Panc1 (cell line): Measurements from ENCODE around the gene ATM. TPM values are rescaled to one million over a fixed set of nuclear protein-coding genes. Genes with fewer than 3 reads are reported as not detected.

ENCODE experiments used
- ATAC-seq: fragments of 200-7000 bp; cut with Tn5 transposase; 2 replicates; pipeline ENCODE4 v1.9.1; 2020; ENCODE audit warnings: mild to moderate bottlenecking, moderate library complexity
- BruUV-seq: library from RNA; stranded (reverse); fragments of 400-500 nt; replicated peaks from 2 replicates; lab custom pipeline; 2021; lab: Mats Ljungman, UMichigan
- CTCF ChIA-PET: fragments of 300-600 bp; sonication (Branson Sonifier 250); formaldehyde crosslinking; loops from one replicate; lab custom pipeline; 2022; ENCODE audit warnings: antibody characterized with exemption; lab: Charles Lee
- POLR2A ChIA-PET: fragments of 300-600 bp; sonication (Branson Sonifier 250); formaldehyde crosslinking; loops from one replicate; lab custom pipeline; 2022; ENCODE audit warnings: antibody characterized with exemption; lab: Charles Lee
- DNase-seq: peaks from one replicate; pipeline ENCODE4 v3.0.0-alpha.2; 2010; ENCODE audit warnings: low read depth, low spot score
- H3K27ac ChIP-seq: 2 replicates; pipeline ENCODE4 v1.5.1; 2011; ENCODE audit warnings: mild to moderate bottlenecking, low read length, inconsistent platforms
- H3K27me3 ChIP-seq: fragments of 200-500 bp; sonication (Bioruptor generic); 2 replicates; pipeline ENCODE4 v1.6.0; 2014; ENCODE audit warnings: low read length, inconsistent platforms; ENCODE audit not compliant: control insufficient read depth, insufficient read depth
- H3K36me3 ChIP-seq: fragments of 200-500 bp; sonication (Bioruptor generic); 2 replicates; pipeline ENCODE4 v1.5.1; 2014; ENCODE audit warnings: inconsistent platforms, mild to moderate bottlenecking, low read length, moderate library complexity; ENCODE audit not compliant: control insufficient read depth, insufficient read depth
- H3K4me1 ChIP-seq: 2 replicates; pipeline ENCODE4 v1.5.1; 2011; ENCODE audit warnings: inconsistent platforms, mild to moderate bottlenecking, low read length, moderate library complexity; ENCODE audit not compliant: control insufficient read depth, insufficient read depth
- H3K4me3 ChIP-seq, 2 experiments: 2 replicates each; pipeline ENCODE4 v1.5.1; 2011 to 2012; ENCODE audit warnings: low read depth in 2 of 2, low read length in 2 of 2, mild to moderate bottlenecking in 2 of 2, inconsistent platforms in 1 of 2, moderate library complexity in 1 of 2
- H3K9me3 ChIP-seq: fragments of 200-500 bp; sonication (Bioruptor generic); 2 replicates; pipeline ENCODE4 v1.5.1; 2014; ENCODE audit warnings: low read depth, mild to moderate bottlenecking, inconsistent platforms, low read length, moderate library complexity; ENCODE audit not compliant: control insufficient read depth, insufficient read depth
- CTCF ChIP-seq: fragments of 450-650 bp; IDR thresholded peaks from 2 replicates; pipeline ENCODE4 v1.5.1; 2017; ENCODE audit warnings: mild to moderate bottlenecking
- POLR2AphosphoS5 ChIP-seq: IDR thresholded peaks from 2 replicates; pipeline ENCODE4 v1.6.1; 2012; ENCODE audit warnings: mild to moderate bottlenecking, low read depth, low read length, moderate library complexity
- REST ChIP-seq, 2 experiments: IDR thresholded peaks; 2 replicates each; pipeline ENCODE4 v1.6.1; 2011 to 2012; ENCODE audit warnings: low read depth in 2 of 2, control low read depth in 1 of 2, low read length in 1 of 2, mild to moderate bottlenecking in 1 of 2, moderate library complexity in 1 of 2; ENCODE audit not compliant: insufficient read depth in 1 of 2
- SIN3A ChIP-seq: IDR thresholded peaks from 2 replicates; pipeline ENCODE4 v1.6.1; 2012; ENCODE audit warnings: low read depth, mild to moderate bottlenecking, low read length, moderate library complexity, borderline replicate concordance; ENCODE audit not compliant: insufficient read depth
- TCF7L2 ChIP-seq: IDR thresholded peaks from 2 replicates; pipeline ENCODE4 v1.6.1; 2011; ENCODE audit warnings: mild to moderate bottlenecking, low read depth, low read length, inconsistent platforms
- in situ Hi-C: cut with HindIII; loops from 2 replicates; pipeline ENCODE4 v1.10.0; 2016; ENCODE audit warnings: low sequenced_read_pairs, low pct_unique_long_range_greater_than_20kb
- intact Hi-C: fragments of 100-400 bp; cut with micrococcal nuclease; formaldehyde crosslinking; loops from one replicate; pipeline ENCODE4 v1.10.0; 2022; ENCODE audit not compliant: unreplicated experiment
- total RNA-seq: library from RNA; stranded (reverse); gene quantifications from one replicate; pipeline ENCODE4 v1.2.1, GENCODE V29; 2021; ENCODE audit not compliant: unreplicated experiment

Gene ATM
- total RNA-seq, 1 experiment from 2014 or later = 95.6 TPM

GRCh38 chr11:108204376-108204775 is 18.5 kb upstream of the ATM start:
- Histone ChIP-seq H3K27ac (no peak overlapping the region), H3K9me3 (peaks cover 24% of the 10 kb centered on the region), H3K36me3 (no peaks in the 10 kb centered on the region; the same call in 1 of the 2 replicates), H3K4me1 (no peaks in the 10 kb centered on the region), H3K27me3 (no peaks in the 10 kb centered on the region), H3K4me3 (no peak overlapping the region)
- ATAC-seq (no peak), DNase-seq (no peak)
- ChIA-PET POLR2A (no interaction called here), CTCF (no interaction called here)
- no peak for TF ChIP-seq TCF7L2
- TF ChIP-seq CTCF = no peak
- TF ChIP-seq POLR2AphosphoS5 = no peak
- no peak for TF ChIP-seq REST (IDR thresholded peaks at IDR 0.05; ENCODE audit: insufficient read depth in 1 of 2, low read depth in 2 of 2, low read length in 1 of 2)
- TF ChIP-seq SIN3A = no peak
- TSS peak; percentile 12 for BruUV-seq
- intact Hi-C loops = no loop called here
- in situ Hi-C loops = no loop called here

GRCh38 chr11:108204929-108205499 is 17.9 kb upstream of the ATM start:
- Histone ChIP-seq H3K27ac (no peak overlapping the region), H3K4me1 (no peaks in the 10 kb centered on the region), H3K36me3 (no peaks in the 10 kb centered on the region; the same call in 1 of the 2 replicates), H3K4me3 (no peak overlapping the region), H3K9me3 (peaks cover 24% of the 10 kb centered on the region), H3K27me3 (no peaks in the 10 kb centered on the region)
- no TSS peak for BruUV-seq
- DNase-seq (no peak), ATAC-seq (no peak)
- ChIA-PET CTCF (no interaction called here), POLR2A (no interaction called here)
- intact Hi-C loops (no loop called here), in situ Hi-C loops (no loop called here)
- TF ChIP-seq SIN3A = no peak
- no peak for TF ChIP-seq REST (IDR thresholded peaks at IDR 0.05; ENCODE audit: insufficient read depth in 1 of 2, low read depth in 2 of 2, low read length in 1 of 2)
- TF ChIP-seq CTCF = no peak
- no peak for TF ChIP-seq TCF7L2
- TF ChIP-seq POLR2AphosphoS5 = no peak
